ENCODE measurements around the gene CTCFL.

Gene CTCFL

DNA sequence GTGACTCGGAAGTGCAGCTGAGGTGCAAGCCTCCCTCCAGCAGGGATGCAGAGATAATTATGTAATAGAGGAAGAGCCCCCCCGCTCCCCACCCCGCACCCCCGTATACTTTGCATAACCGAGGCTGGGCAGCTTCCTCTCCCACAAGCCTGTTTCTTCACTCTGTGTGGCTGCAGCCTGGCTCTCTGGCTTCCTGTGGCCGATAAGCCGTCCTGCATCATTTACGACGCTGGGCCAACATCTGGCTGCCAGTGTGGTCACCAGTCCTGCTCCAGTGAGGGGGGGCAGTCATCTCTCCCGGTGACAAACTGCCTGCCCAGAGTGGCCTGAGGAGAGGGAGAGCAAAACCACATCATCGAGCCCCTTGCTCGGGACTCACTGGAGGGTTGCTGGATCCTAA is 74.5 kb downstream of the CTCFL start:
- Histone ChIP-seq H3K4me3 (ENCODE audit: low read length in 2 of 2) (peak overlapping the region in 1 of 2 donors; percentile 7), H3K27me3 (ENCODE audit: control insufficient read depth in 2 of 2, insufficient read depth in 2 of 2, low read length in 2 of 2) (no peaks in the 10 kb centered on the region), H3K36me3 (ENCODE audit: control insufficient read depth in 2 of 2, insufficient read depth in 2 of 2, low read length in 2 of 2) (no peaks in the 10 kb centered on the region), H3K9me3 (ENCODE audit: control insufficient read depth in 2 of 2, low read length in 2 of 2) (no peaks in the 10 kb centered on the region), H3K27ac (ENCODE audit: low read depth in 2 of 2, low read length in 2 of 2) (peak overlapping the region; percentile 13 to 63), H3K4me1 (ENCODE audit: control insufficient read depth in 2 of 2, insufficient read depth in 2 of 2, low read length in 2 of 2) (peaks cover 3 to 9% of the 10 kb centered on the region in 2 donors), H3K9ac (ENCODE audit: low read depth in 1 of 2, low read length in 2 of 2) (no peak overlapping the region)

DNA sequence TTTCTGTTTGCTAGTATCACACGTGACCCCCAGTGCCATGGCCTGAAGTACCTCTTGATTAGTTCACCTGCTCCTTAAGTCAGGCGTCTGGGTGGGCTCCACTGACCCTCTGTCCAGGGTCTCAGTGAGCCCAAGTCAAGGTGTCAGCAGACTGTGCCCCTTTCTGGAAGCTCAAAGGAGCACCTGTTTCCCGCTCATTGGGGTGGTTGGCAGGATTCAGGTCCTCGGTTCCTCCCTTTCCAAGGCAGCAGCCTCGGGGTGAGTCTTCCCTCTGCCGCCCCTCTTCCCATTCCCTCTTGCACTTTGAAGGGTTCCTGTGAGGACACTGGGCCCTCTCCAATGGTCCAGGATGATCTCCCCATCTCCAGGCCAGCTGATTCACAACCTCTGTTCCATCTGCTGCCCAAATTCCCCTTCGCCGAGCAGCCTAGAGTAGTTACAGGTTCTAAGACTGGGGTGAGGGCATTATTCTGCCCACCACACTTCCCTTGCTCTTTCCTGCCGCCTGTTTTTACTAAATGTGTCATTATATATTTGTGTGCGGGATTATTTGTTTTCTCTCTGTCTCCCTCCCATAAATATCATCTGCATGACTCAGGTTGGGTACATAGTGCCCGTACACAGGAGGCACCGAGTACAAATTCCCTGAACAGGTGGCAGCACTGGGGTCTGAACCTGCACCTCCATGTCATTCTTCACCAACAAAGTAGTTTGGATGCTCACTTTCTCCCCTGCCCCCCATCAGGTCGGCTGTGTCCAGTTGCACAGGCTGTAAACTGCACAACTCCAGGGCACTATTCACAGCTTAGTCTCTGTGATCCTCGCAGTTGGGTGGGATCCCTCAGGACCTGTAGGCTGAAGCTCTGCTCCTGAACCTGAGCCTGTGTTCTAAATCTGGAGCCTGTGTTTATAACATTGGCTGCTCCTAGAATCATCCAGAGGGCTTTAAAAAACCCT is 75.3 kb downstream of the CTCFL start:
- H3K36me3 ChIP-seq (ENCODE audit: control insufficient read depth in 2 of 2, insufficient read depth in 2 of 2, low read length in 2 of 2), result no peaks in the 10 kb centered on the region
- H3K4me1 ChIP-seq (ENCODE audit: control insufficient read depth in 2 of 2, insufficient read depth in 2 of 2, low read length in 2 of 2), result peaks cover 3 to 9% of the 10 kb centered on the region in 2 donors
- H3K4me3 ChIP-seq (ENCODE audit: low read length in 2 of 2), result no peak overlapping the region
- H3K9me3 ChIP-seq (ENCODE audit: control insufficient read depth in 2 of 2, low read length in 2 of 2), result no peaks in the 10 kb centered on the region
- H3K9ac ChIP-seq (ENCODE audit: low read depth in 1 of 2, low read length in 2 of 2), result no peak overlapping the region
- H3K27ac ChIP-seq (ENCODE audit: low read depth in 2 of 2, low read length in 2 of 2), result peak overlapping the region in 1 of 2 donors; percentile 23
- H3K27me3 ChIP-seq (ENCODE audit: control insufficient read depth in 2 of 2, insufficient read depth in 2 of 2, low read length in 2 of 2), result no peaks in the 10 kb centered on the region

DNA sequence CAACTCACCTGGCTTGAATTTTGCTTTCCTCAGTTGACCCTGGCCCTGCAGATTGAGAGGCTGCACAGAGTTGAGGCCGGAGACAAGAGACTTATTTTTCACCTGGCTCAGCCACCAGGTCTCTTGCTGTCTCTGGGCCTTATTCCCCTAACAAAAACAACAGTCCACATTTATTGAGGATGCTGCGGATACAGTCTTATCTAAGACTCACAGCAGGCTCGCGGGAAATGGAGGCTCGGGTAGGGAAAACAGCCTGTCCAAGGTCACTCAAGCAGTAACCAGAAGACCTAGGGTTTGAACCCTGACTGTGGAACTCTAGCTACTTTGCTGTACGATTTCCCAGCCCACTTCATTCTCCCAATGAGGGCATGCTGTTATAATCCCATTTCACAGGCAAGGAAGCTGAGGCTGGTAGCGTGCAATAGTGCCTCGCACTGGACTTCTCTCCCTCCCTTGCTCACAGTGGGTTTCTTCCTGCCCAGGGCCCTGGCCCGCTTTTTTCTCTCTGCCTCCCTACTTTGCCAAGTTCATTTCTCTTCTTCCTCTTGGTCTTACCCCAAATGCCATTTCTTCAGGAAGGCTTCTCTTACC is 76.1 kb downstream of the CTCFL start:
- Histone ChIP-seq H3K27ac (ENCODE audit: low read depth in 2 of 2, low read length in 2 of 2) (no peak overlapping the region), H3K36me3 (ENCODE audit: control insufficient read depth in 2 of 2, insufficient read depth in 2 of 2, low read length in 2 of 2) (no peaks in the 10 kb centered on the region), H3K9me3 (ENCODE audit: control insufficient read depth in 2 of 2, low read length in 2 of 2) (no peaks in the 10 kb centered on the region), H3K4me1 (ENCODE audit: control insufficient read depth in 2 of 2, insufficient read depth in 2 of 2, low read length in 2 of 2) (peaks cover 3 to 9% of the 10 kb centered on the region in 2 donors), H3K4me3 (ENCODE audit: low read length in 2 of 2) (no peak overlapping the region), H3K9ac (ENCODE audit: low read depth in 1 of 2, low read length in 2 of 2) (no peak overlapping the region), H3K27me3 (ENCODE audit: control insufficient read depth in 2 of 2, insufficient read depth in 2 of 2, low read length in 2 of 2) (no peaks in the 10 kb centered on the region)
